Esophagus muscularis mucosa (tissue), 4 donors: ENCODE results near the gene DBP. TPM values are rescaled to one million over a fixed set of nuclear protein-coding genes. Genes with fewer than 3 reads are reported as not detected.

Experiments used
- DNase-seq: peaks from one replicate; pipeline ENCODE4 v3.0.0-alpha.2; 2017; ENCODE audit errors: extremely low spot score
- H3K27ac ChIP-seq, 4 donors: fragments of 200-600 bp; sonication (generic); replicated peaks in 1 of 4; 1 replicate in 3 of 4; 2 replicates in 1 of 4; pipeline ENCODE4 v1.5.1; 2016 to 2019; ENCODE audit warnings: mild to moderate bottlenecking in 1 of 4
- H3K27me3 ChIP-seq, 4 donors: fragments of 200-600 bp; sonication (generic); one replicate each; pipeline versions ENCODE4 v1.5.1 to v1.6.0; 2016 to 2019
- H3K36me3 ChIP-seq, 4 donors: fragments of 200-600 bp; sonication (generic); one replicate each; pipeline ENCODE4 v1.5.1; 2016 to 2019
- H3K4me1 ChIP-seq, 4 donors: fragments of 200-600 bp; sonication (generic); one replicate each; pipeline ENCODE4 v1.5.1; 2016 to 2019
- H3K4me3 ChIP-seq, 4 donors: fragments of 200-600 bp; sonication (generic); 1 replicate in 2 of 4; 2 replicates in 2 of 4; pipeline ENCODE4 v1.5.1; 2016 to 2019; ENCODE audit warnings: mild to moderate bottlenecking in 4 of 4, moderate library complexity in 1 of 4
- H3K9me3 ChIP-seq, 4 donors: fragments of 200-600 bp; sonication (generic); 1 replicate in 3 of 4; 2 replicates in 1 of 4; pipeline ENCODE4 v1.5.1; 2016 to 2019
- EP300 ChIP-seq: sonication (generic); formaldehyde crosslinking; IDR thresholded peaks from one replicate; pipeline ENCODE4 v1.6.1; 2017; ENCODE audit warnings: antibody characterized with exemption
- POLR2A ChIP-seq: fragments of 450-650 bp; IDR thresholded peaks from one replicate; pipeline ENCODE4 v1.6.1; 2017; ENCODE audit warnings: antibody characterized with exemption, moderate library complexity, mild to moderate bottlenecking, low read depth
- POLR2AphosphoS5 ChIP-seq, 2 donors: sonication (generic); formaldehyde crosslinking; IDR thresholded peaks; one replicate each; pipeline ENCODE4 v1.6.1; 2017; ENCODE audit warnings: antibody characterized with exemption in 2 of 2
- WGBS: methylation state at CpG from one replicate; pipeline ENCODE4 v1.1.5; 2018; 5-methylcytosine and 5-hydroxymethylcytosine counted together
- intact Hi-C: fragments of 100-400 bp; cut with DNase I; formaldehyde crosslinking; loops from one replicate; pipeline ENCODE4 v1.15.1; 2023
- total RNA-seq, 4 donors: library from RNA; depleted of rRNA; stranded (reverse); fragments of >200 nt; gene quantifications; one replicate each; pipeline versions ENCODE4 v1.1.0 to v1.2.1, GENCODE V29; 2016
- TF ChIP-seq, protein P1 (sequence below), 3 experiments: fragments of 200-600 bp in 2 of 3; fragments of 450-650 bp in 1 of 3; sonication (generic) in 2 of 3; IDR thresholded peaks; one replicate each; pipeline ENCODE4 v1.5.1; 2017 to 2019; ENCODE audit warnings: antibody characterized with exemption in 3 of 3, mild to moderate bottlenecking in 2 of 3, moderate library complexity in 1 of 3

Gene DBP
- total RNA-seq, 4 donors from 2014 or later, result 3.0 to 9.3 (median 7.2) TPM

DNA sequence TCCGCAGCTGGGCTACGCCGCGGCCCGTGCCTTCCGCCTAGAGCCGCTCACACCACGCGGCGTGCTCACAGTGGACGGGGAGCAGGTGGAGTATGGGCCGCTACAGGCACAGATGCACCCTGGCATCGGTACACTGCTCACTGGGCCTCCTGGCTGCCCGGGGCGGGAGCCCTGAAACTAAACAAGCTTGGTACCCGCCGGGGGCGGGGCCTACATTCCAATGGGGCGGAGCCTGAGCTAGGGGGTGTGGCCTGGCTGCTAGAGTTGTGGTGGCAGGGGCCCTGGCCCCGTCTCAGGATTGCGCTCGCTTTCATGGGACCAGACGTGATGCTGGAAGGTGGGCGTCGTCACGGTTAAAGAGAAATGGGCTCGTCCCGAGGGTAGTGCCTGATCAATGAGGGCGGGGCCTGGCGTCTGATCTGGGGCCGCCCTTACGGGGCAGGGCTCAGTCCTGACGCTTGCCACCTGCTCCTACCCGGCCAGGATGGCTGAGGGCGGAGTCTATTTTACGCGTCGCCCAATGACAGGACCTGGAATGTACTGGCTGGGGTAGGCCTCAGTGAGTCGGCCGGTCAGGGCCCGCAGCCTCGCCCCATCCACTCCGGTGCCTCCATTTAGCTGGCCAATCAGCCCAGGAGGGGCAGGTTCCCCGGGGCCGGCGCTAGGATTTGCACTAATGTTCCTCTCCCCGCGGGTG lies 7.4 kb downstream of the DBP start:
- intact Hi-C loops, result no loop called here
- no peaks in the 10 kb centered on the region for H3K9me3 ChIP-seq
- 23% methylated on average over 34 of the region's 48 CpGs for WGBS
- H3K4me1 ChIP-seq, result peaks cover 50 to 74% (median 70%) of the 10 kb centered on the region in 4 donors
- no peak for DNase-seq
- H3K27me3 ChIP-seq, result no peaks in the 10 kb centered on the region
- peak; percentile 16 to 28 for TF ChIP-seq POLR2AphosphoS5 (IDR thresholded peaks at IDR 0.05)
- TF ChIP-seq, protein P1, sequence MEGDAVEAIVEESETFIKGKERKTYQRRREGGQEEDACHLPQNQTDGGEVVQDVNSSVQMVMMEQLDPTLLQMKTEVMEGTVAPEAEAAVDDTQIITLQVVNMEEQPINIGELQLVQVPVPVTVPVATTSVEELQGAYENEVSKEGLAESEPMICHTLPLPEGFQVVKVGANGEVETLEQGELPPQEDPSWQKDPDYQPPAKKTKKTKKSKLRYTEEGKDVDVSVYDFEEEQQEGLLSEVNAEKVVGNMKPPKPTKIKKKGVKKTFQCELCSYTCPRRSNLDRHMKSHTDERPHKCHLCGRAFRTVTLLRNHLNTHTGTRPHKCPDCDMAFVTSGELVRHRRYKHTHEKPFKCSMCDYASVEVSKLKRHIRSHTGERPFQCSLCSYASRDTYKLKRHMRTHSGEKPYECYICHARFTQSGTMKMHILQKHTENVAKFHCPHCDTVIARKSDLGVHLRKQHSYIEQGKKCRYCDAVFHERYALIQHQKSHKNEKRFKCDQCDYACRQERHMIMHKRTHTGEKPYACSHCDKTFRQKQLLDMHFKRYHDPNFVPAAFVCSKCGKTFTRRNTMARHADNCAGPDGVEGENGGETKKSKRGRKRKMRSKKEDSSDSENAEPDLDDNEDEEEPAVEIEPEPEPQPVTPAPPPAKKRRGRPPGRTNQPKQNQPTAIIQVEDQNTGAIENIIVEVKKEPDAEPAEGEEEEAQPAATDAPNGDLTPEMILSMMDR (IDR thresholded peaks at IDR 0.05), result no peak
- peak overlapping the region; percentile 78 to 100 (median 90) for H3K27ac ChIP-seq
- peak overlapping the region in 3 of 4 donors; percentile 2 to 38 (median 8) for H3K4me3 ChIP-seq
- H3K36me3 ChIP-seq, result peaks cover 0 to 61% (median 13%) of the 10 kb centered on the region in 4 donors

DNA sequence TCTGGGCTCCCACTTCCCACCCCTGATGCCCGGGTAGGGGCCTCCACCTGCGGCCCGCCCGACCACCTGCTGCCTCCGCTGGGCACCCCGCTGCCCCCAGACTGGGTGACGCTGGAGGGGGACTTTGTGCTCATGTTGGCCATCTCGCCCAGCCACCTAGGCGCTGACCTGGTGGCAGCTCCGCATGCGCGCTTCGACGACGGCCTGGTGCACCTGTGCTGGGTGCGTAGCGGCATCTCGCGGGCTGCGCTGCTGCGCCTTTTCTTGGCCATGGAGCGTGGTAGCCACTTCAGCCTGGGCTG lies 7.9 kb downstream of the DBP start:
- H3K36me3 ChIP-seq, result peaks cover 0 to 61% (median 13%) of the 10 kb centered on the region in 4 donors
- intact Hi-C loops, result no loop called here
- no peak for TF ChIP-seq EP300
- no peak for TF ChIP-seq POLR2A
- no peak for TF ChIP-seq POLR2AphosphoS5 (IDR thresholded peaks at IDR 0.05)
- TF ChIP-seq, protein P1 (IDR thresholded peaks at IDR 0.05), result no peak
- H3K27me3 ChIP-seq, result no peaks in the 10 kb centered on the region
- H3K9me3 ChIP-seq, result no peaks in the 10 kb centered on the region
- H3K4me1 ChIP-seq, result peaks cover 51 to 74% (median 70%) of the 10 kb centered on the region in 4 donors
- 80% methylated on average over 22 of the region's 22 CpGs for WGBS
- no peak for DNase-seq
- peak overlapping the region; percentile 78 to 100 (median 90) for H3K27ac ChIP-seq
- no peak overlapping the region for H3K4me3 ChIP-seq

DNA sequence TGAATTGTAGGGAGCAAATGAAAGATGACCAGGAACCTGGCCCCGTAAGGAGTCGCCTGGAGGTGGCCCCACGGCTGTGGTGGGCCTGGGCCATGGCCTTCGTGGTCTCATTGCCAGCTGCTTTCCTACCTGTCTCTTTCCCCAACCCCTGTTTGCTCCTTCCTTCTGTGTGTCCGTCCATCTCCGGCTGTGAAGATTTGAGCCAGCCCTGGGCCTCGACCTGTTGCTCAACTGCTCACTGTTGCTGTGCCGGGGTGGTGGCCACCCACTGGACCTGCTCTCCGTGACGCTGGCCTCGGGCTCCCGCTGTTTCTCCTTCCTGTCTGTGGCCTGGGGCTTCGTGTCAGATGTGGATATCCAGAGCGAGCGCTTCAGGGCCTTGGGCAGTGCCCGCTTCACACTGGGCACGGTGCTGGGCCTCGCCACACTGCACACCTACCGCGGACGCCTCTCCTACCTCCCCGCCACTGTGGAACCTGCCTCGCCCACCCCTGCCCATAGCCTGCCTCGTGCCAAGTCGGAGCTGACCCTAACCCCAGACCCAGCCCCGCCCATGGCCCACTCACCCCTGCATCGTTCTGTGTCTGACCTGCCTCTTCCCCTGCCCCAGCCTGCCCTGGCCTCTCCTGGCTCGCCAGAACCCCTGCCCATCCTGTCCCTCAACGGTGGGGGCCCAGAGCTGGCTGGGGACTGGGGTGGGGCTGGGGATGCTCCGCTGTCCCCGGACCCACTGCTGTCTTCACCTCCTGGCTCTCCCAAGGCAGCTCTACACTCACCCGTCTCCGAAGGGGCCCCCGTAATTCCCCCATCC lies 8.5 kb downstream of the DBP start:
- Histone ChIP-seq H3K4me1 (peaks cover 48 to 71% (median 67%) of the 10 kb centered on the region in 4 donors), H3K27ac (peak overlapping the region; percentile 78 to 100 (median 90)), H3K9me3 (no peaks in the 10 kb centered on the region), H3K27me3 (no peaks in the 10 kb centered on the region), H3K36me3 (peaks cover 0 to 61% (median 13%) of the 10 kb centered on the region in 4 donors), H3K4me3 (no peak overlapping the region)
- 85% methylated on average over 15 of the region's 34 CpGs for WGBS
- no peak for DNase-seq
- TF ChIP-seq POLR2AphosphoS5 (IDR thresholded peaks at IDR 0.05), result no peak
- TF ChIP-seq POLR2A, result no peak
- no peak for TF ChIP-seq EP300
- TF ChIP-seq, protein P1 (IDR thresholded peaks at IDR 0.05), result no peak
- intact Hi-C loops, result no loop called here

DNA sequence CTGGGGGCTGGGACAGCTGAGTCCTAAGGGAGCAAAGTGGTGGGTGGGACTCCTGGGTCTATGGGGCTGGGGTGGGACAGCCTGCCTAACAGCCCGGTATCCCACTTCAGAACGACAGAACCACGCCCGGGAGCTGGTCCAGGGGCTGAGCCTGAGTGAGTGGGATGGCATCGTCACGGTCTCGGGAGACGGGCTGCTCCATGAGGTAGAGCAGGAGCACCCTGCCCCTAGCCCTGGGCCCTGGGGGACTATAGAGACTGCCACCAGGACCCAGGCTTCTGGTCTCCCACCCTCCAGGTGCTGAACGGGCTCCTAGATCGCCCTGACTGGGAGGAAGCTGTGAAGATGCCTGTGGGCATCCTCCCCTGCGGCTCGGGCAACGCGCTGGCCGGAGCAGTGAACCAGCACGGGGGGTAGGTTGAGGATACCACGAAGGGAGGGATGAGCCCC lies 9.3 kb downstream of the DBP start:
- WGBS, result 84% methylated on average over 15 of the region's 17 CpGs
- DNase-seq, result no peak

DNA sequence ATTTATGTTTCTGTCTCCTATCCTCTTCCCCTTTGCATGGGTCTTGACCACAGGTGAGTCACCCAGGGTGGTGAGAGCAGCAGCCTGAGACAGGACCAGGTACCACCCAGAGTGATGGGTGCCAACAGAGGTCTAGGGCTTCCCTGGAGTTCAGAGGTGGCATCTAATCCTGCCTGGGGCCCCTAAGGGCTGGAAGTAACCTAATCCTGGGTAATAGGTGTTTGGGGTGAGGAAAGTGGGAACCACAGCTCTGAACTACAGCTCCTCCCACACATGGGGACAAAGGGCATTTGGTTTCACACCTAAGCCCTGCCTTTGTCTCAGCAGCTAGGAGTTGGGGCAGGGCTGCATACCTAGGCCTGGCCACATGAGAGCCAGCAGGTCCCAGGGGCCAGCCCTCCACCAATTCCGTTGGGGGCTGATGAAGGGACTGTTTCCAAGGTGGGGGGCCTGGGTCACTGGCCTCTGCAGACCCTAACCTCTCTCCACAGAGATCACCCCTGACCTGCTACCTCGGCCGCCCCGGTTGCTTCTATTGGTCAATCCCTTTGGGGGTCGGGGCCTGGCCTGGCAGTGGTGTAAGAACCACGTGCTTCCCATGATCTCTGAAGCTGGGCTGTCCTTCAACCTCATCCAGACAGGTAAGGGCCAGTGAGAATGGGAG lies 9.8 kb downstream of the DBP start:
- Histone ChIP-seq H3K4me3 (no peak overlapping the region), H3K27ac (peak overlapping the region in 2 of 4 donors; percentile 27 to 97), H3K36me3 (peaks cover 0 to 54% (median 13%) of the 10 kb centered on the region in 4 donors), H3K9me3 (no peaks in the 10 kb centered on the region), H3K4me1 (peaks cover 43 to 71% (median 67%) of the 10 kb centered on the region in 4 donors), H3K27me3 (no peaks in the 10 kb centered on the region)
- 85% methylated on average over 6 of the region's 6 CpGs for WGBS
- intact Hi-C loops, result no loop called here
- no peak for DNase-seq
- no peak for TF ChIP-seq POLR2A
- TF ChIP-seq, protein P1 (IDR thresholded peaks at IDR 0.05), result no peak
- no peak for TF ChIP-seq EP300
- no peak for TF ChIP-seq POLR2AphosphoS5 (IDR thresholded peaks at IDR 0.05)

More for the DNA sequence above, 9.3 kb downstream of the DBP start:
- TF ChIP-seq POLR2AphosphoS5 (IDR thresholded peaks at IDR 0.05), result no peak
- peaks cover 0 to 60% (median 13%) of the 10 kb centered on the region in 4 donors for H3K36me3 ChIP-seq
- no peak overlapping the region for H3K4me3 ChIP-seq
- H3K27me3 ChIP-seq, result no peaks in the 10 kb centered on the region
- peak overlapping the region; percentile 27 to 100 (median 88) for H3K27ac ChIP-seq
- H3K9me3 ChIP-seq, result no peaks in the 10 kb centered on the region
- peaks cover 48 to 71% (median 67%) of the 10 kb centered on the region in 4 donors for H3K4me1 ChIP-seq
- intact Hi-C loops, result no loop called here
